GM12872 (cell line): ENCODE measurements around the gene CAND2.

Experiments
- TF ChIP-seq, protein P1 (sequence below): IDR thresholded peaks from 3 replicates; pipeline ENCODE4 v1.5.1; 2011; ENCODE audit warnings: low read depth, mild to moderate bottlenecking, low read length, moderate library complexity; ENCODE audit not compliant: insufficient read depth

The CAND2 gene

GRCh38 chr3:12842469-12842868, 46.0 kb downstream of the CAND2 start:
- TF ChIP-seq, protein P1, sequence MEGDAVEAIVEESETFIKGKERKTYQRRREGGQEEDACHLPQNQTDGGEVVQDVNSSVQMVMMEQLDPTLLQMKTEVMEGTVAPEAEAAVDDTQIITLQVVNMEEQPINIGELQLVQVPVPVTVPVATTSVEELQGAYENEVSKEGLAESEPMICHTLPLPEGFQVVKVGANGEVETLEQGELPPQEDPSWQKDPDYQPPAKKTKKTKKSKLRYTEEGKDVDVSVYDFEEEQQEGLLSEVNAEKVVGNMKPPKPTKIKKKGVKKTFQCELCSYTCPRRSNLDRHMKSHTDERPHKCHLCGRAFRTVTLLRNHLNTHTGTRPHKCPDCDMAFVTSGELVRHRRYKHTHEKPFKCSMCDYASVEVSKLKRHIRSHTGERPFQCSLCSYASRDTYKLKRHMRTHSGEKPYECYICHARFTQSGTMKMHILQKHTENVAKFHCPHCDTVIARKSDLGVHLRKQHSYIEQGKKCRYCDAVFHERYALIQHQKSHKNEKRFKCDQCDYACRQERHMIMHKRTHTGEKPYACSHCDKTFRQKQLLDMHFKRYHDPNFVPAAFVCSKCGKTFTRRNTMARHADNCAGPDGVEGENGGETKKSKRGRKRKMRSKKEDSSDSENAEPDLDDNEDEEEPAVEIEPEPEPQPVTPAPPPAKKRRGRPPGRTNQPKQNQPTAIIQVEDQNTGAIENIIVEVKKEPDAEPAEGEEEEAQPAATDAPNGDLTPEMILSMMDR, result no peak

- TF ChIP-seq, protein P1, result no peak
These were observed 49.3 kb downstream of the CAND2 start for GRCh38 chr3:12845811-12846210.

DNA sequence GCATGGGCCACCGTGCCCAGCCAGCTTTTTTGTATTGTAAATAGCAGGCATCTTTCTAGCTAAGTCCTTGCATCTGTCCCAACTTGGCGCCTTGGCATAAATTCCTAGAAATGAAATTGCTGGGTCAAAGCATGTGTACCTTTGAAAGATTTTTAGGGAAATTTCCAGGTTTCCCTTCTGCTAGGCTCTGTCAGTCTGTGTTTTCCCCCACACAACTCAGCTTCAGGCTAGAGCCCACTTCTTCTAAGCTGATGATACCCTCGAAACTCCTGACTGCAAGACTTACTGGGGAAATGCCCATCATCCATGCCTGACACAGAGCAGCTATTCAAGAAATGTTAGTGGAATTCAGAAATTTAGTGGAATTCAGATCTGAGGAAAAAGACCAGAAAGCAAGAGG, 55.7 kb downstream of the CAND2 start:
- TF ChIP-seq, protein P1, result no peak

DNA sequence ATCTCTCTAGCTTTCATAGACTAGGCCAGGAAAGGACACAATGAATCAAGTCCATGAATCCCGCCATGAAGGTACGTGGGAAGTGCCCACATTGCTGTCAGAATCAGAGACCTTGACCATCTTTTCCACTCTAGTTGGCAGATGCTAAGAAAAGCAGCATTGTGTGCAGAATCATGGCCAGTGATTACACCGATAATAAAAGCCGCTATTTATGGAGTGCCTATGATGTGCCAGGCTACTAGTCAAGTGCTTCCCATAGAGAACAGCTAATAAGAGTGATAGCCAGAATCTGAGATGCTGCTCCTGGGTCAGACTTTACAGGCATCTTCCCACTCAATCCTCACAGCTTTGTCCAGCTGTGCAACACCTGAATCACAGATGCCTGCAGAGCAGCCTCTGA, 58.1 kb downstream of the CAND2 start:
- TF ChIP-seq, protein P1, result no peak

DNA sequence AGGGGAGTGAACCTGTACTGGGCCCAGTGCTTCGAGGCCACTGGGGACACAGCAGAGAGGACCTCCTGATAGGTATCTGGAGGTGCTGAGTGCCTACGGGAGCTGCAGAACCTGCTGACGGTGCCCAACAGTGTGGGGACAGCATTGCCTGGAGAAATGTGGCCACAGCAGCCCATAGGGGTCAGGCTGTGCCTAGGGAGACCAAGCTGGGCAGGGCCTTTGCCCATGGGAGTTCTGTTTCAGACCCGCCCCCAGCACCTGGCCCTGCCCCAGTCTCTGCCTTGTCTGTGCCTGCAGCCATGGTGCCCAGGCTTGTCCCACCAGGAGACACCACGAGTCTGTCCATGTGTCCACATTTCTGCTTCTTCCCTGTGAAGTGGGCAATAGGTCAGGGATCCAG, 60.1 kb downstream of the CAND2 start:
- TF ChIP-seq, protein P1, result no peak

DNA sequence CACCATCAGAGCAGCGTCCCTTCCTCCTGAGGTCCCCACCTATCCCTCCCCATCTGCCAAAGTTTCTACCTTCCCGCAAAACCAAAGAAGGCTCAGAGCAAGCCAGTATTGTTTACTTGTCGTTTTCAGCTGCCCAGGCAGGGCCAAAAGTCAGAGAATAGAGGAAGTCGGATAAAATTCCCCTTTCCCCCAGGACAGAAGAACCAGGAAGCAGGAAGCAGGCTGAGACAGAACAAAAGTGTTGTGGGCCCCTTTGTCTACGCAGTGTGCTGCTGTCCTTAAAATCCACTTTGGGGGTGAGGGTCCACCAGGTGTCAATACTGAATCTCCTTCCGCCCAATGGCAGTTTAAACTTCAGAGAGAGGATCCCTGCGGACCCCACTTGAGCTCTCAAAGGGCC, 63.4 kb downstream of the CAND2 start:
- TF ChIP-seq, protein P1, result no peak

DNA sequence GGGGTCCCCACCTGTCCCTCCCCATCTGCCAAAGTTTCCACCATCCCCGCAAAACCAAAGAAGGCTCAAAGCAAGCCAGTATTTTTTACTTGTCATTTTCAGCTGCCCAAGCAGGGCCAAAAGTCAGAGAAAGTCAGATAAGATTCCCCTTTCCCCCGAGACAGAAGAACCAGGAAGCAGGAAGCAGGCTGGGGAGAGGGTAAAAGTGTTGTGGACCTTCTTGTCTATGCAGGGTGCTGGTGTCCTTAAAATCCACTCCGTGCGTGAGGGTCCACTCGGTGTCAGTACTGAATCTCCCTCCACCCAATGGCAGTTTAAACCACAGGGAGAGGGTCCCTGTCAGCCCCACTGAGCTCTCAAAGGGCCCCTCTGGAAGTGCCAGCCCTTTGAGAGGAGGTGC, 65.1 kb downstream of the CAND2 start:
- TF ChIP-seq, protein P1, result no peak

- TF ChIP-seq, protein P1, result no peak
These were observed 65.9 kb downstream of the CAND2 start for GRCh38 chr3:12862387-12862786.
